ENCODE measurements around the gene SPATA4.

Gene SPATA4

DNA sequence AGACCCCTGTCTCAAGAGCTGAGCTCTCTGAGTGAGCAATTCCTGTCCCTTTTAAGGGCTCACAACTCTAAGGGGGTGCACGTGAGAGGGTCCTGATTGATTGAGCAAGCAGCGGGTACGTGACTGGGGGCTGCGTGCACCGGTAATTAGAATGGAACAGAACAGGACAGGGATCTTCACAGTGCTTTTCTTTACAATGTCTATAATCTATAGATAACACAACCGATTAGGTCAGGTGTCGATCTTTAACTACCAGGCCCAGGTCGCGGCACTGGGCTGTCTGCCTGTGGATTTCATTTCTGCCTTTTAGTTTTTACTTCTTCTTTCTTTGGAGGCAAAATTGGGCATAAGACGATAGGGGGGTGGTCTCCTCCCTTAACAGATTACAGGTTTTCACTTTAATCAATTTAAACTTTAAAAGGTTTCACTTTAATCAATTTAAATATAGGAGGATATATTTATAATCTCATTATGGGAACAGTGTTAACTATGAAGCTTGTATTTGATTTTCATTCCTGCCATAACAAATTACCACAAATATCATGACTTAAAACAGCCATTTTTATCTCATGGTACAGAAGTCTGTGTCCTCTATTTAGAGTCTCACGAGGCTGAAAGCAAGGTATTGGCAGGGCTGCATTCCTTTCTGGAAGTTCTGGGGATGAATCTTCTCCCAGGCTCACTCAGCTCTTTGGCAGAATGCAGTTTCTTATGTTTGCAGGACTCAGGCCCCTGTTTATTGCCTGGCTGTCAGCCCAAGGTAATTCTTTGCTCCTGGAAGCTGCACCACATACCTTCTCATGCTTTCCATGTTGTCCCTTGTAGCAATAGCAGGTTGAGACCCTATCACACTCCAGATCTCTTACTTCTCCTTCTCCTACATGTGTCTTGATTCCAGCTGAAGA is 5.2 kb downstream of the SPATA4 start:
- H3K4me3 ChIP-seq (ENCODE audit: low read depth, low read length), result no peak overlapping the region

DNA sequence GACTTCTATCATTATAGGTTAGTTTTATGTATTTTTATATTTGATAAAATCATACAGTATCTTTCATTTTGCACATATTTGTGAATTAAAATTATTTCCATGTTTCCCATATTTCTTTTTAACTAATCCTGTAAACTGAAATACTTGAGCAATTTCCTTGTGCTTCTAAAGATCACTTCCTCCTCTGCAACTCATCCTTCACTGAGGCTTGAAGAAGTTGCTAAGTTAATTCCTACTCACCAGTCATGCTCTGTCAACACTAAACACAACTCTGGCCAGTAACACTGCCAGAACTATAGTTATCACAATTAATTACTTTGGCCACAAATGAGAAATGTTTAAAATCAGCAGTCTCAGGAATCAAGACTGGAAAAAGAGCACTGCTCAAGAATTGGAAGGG is 6.7 kb downstream of the SPATA4 start:
- no peak overlapping the region for H3K4me3 ChIP-seq (ENCODE audit: low read depth, low read length)

DNA sequence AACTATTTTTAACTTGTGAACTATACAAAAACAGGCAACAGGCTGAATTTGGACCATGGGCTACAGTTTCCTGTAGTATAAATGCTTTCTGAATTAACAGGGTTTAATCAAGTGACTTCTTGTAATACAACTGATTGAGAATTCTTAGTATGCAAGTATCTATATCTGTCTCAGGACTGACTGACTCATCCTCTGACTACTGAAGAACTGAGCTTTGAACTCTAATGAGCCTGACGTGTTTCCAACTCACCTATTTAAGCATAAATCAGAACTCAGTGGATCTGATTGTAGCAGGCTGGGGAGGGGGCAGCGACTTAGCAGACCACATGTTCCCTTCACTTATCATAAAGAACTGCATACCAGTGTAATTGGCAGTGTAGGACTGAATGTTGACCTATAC is 7.8 kb downstream of the SPATA4 start:
- no peak overlapping the region for H3K4me3 ChIP-seq (ENCODE audit: low read depth, low read length)

DNA sequence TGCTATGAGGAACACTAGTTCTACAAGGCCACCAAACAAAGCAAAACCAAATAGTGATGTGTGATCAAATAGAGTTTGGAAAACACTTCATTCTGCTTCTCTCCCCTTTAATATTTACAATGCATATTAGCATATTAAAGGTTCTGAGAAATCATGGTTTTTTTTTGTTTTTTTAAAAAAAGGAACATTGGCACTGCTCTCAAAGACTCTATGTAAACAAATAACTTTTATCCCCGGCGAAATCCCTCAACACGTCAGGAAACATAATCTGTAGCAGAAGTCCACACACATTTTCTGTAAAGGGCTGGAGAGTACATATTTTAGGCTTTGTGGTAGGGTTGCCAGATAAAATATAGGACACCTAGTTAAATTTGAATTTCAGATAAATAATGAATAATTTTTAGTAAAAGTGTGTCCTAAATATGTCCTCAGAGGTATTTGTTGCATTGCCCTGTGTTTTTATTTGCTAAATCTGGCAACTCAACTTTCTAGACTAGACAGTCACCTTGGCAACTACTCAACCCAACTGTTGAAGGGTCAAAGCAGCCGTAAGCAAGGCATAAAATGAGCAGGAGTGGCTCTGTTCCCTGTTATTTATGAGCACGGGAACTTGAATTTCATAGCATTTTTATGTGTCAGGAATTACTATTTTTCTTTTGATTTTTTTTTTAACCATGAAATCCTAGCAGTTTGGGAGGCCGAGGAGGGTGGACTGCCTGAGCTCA is 8.6 kb downstream of the SPATA4 start:
- H3K4me3 ChIP-seq (ENCODE audit: low read depth, low read length), result no peak overlapping the region

DNA sequence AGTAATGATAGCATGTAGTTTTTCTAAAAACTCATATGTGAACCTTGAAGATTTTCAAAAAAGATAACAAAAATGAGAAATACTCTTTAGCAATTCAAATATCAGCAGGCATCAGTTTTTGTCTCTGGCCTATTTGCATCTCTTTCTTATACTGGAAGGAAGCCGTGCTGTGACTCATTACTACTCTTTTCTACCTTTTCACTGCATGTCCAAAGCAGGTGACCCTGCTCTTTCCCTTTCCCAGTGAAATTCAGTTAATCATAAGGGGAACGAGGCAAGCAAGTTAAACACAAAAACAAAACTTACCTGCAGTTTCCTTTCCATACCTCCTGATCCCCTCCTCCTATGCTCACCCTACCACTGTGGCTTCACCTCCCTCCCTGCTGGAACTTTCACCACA is 9.3 kb downstream of the SPATA4 start:
- no peak overlapping the region for H3K4me3 ChIP-seq (ENCODE audit: low read depth, low read length)

DNA sequence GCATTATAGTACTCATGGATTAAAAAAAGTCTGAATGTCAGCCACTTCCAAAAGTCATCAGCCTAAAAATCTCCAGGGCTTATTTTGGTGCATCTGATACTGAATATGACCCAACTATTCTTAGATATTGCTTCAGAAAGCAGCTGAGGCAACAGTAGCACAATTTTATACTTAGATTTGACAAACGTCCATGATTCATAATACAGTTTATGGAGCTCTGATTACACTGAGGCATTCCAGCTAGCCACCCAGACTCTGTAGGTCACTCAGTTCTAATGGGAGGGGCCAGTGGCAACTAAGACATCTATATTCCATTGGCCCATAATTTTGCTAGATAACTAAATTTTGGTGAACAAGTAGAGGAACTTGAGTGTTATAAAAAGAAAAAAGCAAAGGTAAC is 10.3 kb downstream of the SPATA4 start:
- no peak overlapping the region for H3K4me3 ChIP-seq (ENCODE audit: low read depth, low read length)

DNA sequence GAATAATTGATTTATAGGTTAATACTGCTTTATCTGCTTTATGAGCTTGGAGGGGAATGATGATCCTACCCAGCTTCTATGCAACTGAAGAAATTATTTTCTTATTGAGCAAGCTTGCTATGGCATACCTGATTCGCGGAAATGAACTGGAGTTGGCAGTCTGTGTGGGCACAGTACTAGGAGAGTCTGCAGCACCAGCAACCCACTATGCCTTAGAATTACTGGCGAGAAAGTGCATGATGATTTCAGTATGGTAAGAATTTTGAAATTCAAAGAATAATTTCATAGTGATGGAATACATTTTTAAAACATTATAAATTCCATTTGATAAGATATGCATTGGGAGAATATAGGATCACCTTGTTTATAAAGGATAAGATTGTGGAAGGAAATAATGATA is 32.3 kb downstream of the SPATA4 start:
- H3K4me3 ChIP-seq (ENCODE audit: low read depth, low read length), result no peak overlapping the region

DNA sequence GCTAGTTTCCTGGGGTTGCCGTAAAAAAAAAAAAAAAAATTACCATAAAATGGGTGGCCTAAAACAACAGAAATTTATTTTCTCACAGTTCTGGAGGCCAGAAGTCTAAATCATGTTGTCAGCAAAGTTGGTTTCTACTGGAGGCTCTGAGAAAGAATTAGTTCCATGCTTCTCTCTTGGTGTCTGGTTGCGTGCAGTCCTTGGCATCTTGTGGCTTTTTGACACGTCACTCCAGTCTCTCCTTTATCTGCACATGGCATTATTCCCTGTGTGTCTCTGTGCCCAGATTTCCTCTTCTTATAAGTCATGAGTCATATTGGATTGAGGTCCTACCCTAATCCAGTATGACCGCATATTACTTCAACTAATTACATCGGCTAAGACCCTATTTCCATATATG is 38.7 kb downstream of the SPATA4 start:
- no peak overlapping the region for H3K4me3 ChIP-seq (ENCODE audit: low read depth, low read length)

DNA sequence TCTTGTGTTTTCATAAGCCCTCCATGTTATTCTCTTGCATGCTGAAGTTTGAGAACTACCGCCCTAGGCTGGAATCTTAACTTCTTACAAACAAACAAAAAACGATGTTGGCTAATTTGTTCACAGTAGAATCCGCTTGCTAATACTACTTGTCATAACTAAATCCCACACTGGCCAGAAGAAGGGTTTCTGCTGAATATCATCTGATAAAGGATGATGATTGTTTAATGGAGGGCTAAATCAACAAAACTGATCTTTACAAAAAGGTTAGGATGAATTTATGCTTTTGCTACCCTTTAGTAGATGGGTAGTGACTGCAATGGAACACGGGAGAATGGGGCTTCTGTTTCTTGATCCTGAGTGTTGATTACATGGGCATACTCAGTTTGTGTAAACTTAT is 42.3 kb downstream of the SPATA4 start:
- no peak overlapping the region for H3K4me3 ChIP-seq (ENCODE audit: low read depth, low read length)

DNA sequence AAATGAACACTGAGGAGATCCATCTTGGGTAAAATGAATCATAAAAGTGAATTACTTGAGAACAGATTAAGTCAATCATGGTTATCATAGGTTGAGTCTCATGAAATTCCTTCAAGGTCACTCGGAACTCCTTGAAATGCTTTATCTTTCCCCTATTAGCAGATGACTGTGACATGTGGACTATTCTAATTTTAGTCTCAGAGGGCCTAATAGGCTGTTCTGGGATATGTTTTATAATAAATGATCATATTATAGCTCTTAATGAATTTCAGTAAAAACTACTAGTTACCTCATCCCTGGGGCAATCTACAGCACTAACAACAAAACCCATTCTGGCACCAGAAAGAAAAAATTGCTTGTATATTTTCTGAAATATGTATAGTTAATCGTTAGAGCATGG is 44.7 kb downstream of the SPATA4 start:
- no peak overlapping the region for H3K4me3 ChIP-seq (ENCODE audit: low read depth, low read length)

DNA sequence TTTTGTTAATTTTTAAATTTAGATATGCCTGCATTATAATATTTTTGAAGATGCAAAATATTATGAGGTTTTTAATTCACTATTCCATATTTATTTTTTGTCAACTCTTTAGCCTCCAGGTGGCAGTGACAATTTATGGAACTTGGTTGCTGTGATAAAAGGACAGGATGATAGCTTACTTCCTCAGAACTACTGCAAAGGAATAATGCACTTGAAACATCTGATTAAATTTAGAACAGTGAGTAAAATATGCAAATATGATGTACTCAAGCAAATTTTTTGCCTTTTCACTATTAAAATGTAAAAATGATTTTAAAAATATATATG is 45.1 kb downstream of the SPATA4 start:
- H3K4me3 ChIP-seq (ENCODE audit: low read depth, low read length), result no peak overlapping the region

DNA sequence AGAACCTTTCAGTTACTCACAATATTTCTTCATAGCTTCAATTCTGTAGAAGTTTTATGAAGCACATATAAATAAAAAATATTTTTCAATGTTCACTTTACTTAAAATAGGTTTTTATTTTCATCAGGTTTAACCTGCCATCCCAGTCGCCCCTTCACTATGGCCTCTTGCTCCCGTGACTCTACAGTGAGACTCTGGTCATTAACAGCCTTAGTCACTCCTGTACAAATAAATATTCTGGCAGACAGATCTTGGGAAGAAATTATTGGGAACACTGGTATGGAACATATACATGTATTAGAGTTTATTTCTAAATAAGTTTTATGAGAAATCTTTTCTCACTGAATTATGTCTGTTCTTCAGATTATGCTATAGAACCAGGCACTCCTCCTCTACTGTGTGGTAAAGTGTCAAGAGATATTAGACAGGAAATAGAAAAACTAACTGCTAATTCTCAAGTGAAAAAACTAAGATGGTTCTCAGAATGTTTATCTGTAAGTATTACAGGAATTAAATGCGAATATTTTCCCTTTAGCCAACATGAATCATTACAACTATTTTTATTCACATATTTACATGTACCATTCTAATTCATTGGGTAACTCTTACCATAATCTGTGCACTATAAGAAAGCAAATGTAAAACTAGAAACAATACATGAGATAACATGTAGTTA is 45.6 kb downstream of the SPATA4 start:
- no peak overlapping the region for H3K4me3 ChIP-seq (ENCODE audit: low read depth, low read length)

DNA sequence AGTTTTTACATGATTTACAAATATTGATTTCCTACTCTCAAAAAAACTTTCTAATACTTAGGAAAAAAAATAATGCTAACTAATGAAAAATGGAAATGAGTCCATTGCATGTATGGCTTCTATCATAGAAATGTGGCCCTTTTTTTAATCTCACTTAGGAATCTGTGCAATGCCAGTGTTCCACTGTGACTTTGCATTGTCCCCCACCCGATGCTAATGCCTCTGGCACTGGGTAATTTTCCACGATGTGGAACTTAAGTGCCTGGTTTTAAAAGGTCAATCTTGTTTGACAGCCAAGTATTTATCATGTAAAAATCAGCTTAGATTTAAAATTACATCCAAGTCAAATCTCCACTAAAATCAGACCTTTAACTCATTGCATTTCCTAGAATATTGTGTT is 53.1 kb downstream of the SPATA4 start:
- no peak overlapping the region for H3K4me3 ChIP-seq (ENCODE audit: low read depth, low read length)

DNA sequence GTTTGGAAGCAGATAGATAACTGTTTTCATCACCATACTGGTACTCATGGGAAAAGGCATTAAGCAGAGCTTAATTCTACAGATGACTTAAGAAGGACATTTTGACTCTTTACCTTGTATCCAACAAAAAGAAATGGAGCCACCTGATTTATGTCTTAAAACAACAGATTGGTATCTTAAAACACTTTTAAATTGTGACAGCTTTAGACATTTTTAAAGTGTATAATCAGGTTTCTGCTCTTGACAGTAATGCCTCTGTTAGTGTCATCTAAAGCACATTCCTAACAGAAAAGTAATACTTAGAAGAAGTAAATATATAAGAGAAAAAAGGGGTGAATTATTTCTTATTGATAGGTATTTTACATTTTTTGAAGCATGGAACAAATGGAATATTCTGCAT is 55.9 kb downstream of the SPATA4 start:
- H3K4me3 ChIP-seq (ENCODE audit: low read depth, low read length), result no peak overlapping the region

DNA sequence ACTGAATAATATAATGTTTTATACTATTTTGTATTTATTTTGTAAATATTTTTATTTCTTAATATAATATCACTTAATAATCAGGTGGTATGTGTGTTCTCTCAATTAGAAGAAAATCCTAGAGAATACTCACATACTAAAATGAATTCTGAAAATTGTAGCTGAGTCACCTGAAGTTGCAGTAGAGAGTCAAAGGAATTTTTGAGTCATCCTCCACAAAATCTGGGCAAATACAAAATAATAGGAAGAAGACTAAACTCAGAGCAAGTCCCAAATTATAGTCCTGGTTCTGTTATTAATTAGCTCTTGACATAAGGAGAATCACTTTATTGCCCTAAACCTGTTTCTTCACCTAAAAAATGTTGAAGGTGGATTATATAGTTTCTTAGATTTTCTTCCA is 57.8 kb downstream of the SPATA4 start:
- H3K4me3 ChIP-seq (ENCODE audit: low read depth, low read length), result no peak overlapping the region

DNA sequence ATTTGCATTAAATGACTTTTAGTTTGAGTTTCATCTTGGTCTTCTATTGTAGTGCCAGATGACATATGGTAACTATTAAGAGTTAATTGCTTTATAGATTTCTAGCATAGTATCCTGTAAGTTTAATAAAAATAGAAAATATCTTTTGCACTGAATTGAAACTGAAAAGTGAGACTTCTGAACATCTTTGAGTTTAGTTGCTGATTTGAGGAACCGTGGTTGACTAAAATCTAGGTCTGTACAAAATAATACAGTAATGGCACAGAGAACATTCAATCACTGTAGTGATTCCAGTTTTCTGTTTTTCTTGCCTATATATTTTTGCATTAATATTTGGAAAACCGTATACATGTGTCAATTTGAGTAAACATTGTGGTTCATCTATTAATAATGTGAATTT is 60.7 kb downstream of the SPATA4 start:
- no peak overlapping the region for H3K4me3 ChIP-seq (ENCODE audit: low read depth, low read length)

Data from iPS-11a (cell line).